GM10266 (cell line): ENCODE results near the gene RILPL1.

Experiments used
- DNase-seq: peaks from one replicate; pipeline ENCODE4 v3.0.0; 2012; ENCODE audit errors: extremely low spot score
- TF ChIP-seq, protein P1 (sequence below): IDR thresholded peaks from 2 replicates; pipeline ENCODE4 v1.5.1; 2012; ENCODE audit warnings: mild to moderate bottlenecking, low read depth; ENCODE audit not compliant: control insufficient read depth, insufficient read depth; ENCODE audit errors: missing control alignments

RILPL1 gene

DNA sequence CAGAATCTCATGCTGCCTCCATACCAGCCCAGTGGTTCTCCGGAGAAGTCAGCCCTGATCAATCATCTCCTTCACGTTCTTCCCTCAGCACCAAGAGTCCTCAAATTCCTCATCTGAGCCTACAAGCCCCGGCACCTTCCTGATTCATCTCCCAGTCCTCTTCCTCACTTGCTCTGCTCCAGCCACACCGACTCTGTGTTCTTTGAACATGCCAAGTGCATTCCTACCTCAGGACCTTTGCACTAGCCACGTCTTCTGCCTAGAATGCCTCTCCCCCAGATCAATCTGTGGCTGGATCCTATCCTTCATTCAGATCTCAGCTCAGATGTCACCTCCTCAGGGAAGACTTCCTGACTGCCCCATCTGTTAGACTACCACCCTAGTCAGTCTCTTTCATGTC lies 4.7 kb downstream of the RILPL1 start:
- no peak for DNase-seq
- TF ChIP-seq, protein P1, sequence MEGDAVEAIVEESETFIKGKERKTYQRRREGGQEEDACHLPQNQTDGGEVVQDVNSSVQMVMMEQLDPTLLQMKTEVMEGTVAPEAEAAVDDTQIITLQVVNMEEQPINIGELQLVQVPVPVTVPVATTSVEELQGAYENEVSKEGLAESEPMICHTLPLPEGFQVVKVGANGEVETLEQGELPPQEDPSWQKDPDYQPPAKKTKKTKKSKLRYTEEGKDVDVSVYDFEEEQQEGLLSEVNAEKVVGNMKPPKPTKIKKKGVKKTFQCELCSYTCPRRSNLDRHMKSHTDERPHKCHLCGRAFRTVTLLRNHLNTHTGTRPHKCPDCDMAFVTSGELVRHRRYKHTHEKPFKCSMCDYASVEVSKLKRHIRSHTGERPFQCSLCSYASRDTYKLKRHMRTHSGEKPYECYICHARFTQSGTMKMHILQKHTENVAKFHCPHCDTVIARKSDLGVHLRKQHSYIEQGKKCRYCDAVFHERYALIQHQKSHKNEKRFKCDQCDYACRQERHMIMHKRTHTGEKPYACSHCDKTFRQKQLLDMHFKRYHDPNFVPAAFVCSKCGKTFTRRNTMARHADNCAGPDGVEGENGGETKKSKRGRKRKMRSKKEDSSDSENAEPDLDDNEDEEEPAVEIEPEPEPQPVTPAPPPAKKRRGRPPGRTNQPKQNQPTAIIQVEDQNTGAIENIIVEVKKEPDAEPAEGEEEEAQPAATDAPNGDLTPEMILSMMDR = no peak

DNA sequence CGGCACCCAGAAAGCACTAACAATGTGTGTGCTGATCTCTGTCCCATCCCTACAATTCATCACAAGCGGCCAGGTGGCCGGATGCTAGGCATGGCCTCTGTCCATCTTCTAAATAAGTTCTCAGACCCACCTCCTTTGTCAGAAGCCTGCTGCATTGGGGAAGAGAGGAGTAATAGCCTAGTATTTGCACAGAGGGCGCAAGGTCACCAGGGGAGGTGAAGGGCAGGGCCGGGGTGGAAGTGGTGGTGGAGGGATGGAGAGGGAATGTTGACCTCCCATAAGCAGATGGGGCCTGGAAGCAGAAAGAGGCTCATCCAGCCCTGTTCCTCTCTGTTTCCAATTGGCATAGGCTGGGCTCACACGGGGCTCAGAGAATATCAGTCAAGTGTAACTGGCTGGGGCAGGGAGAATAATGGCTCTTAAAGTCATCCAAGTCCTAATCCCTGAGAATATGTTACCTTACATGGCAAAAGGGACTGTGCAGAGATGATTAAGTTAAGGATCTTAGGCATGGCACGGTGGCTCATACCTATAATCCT lies 6.9 kb downstream of the RILPL1 start:
- no peak for DNase-seq
- TF ChIP-seq, protein P1 = no peak

DNA sequence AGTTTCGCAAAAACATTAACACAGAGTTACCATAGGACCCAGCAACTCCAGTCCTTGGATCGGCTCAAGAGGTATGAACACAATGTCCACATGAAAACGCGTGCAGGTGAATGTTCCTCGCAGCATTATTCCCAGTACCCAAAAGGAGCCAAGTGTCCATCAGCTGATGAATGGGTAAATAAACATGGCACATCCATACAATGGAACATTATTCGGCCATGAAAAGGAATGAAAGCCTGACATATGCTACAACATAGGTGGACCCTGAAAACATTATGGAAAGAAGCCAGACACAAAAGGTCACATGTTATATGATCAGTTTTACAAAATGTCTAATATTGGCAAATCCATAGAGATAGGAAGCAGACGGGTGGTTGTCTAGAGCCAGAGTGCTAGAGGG lies 9.1 kb downstream of the RILPL1 start:
- TF ChIP-seq, protein P1 = no peak
- DNase-seq = no peak

DNA sequence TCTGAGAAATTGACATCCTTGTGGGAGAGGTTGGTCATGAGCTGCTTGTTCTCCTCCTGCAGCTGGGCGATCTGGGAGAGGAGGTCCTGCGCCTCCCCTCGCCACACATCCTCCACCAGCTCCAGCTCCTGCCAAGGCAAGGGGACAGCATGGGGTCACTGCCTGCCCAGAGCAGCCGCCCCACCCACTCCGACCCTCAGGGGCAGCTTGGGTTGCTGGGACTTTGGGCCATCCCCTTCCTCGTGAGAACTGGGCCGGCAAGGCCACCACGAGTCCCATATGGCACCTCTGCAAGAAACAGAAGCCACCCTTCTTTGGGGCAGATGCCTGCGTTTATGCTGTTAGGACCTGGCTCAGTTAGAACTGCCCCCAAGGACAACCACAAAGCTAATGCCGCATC lies 10.0 kb downstream of the RILPL1 start:
- no peak for DNase-seq
- TF ChIP-seq, protein P1 = no peak

DNA sequence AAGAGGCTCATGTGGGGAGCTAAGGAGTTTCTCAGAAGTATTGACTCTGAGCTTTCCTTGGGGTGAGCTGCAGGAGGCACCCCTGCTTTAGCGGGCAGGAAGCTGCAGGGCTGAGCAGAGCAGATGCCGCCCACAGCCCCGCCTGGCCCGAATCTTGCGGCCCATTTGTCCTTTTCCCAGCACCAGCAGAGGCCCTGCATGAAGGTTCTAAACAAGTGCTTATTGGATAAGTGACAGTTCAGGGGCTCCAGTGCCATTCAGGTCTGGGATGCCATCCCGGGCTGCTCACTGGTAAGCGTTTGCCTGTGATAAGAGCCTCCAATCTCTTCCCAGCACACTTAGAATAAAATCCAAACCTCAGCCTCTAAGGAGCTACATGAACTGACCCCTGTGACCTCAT lies 11.4 kb downstream of the RILPL1 start:
- no peak for DNase-seq
- TF ChIP-seq, protein P1 = no peak

DNA sequence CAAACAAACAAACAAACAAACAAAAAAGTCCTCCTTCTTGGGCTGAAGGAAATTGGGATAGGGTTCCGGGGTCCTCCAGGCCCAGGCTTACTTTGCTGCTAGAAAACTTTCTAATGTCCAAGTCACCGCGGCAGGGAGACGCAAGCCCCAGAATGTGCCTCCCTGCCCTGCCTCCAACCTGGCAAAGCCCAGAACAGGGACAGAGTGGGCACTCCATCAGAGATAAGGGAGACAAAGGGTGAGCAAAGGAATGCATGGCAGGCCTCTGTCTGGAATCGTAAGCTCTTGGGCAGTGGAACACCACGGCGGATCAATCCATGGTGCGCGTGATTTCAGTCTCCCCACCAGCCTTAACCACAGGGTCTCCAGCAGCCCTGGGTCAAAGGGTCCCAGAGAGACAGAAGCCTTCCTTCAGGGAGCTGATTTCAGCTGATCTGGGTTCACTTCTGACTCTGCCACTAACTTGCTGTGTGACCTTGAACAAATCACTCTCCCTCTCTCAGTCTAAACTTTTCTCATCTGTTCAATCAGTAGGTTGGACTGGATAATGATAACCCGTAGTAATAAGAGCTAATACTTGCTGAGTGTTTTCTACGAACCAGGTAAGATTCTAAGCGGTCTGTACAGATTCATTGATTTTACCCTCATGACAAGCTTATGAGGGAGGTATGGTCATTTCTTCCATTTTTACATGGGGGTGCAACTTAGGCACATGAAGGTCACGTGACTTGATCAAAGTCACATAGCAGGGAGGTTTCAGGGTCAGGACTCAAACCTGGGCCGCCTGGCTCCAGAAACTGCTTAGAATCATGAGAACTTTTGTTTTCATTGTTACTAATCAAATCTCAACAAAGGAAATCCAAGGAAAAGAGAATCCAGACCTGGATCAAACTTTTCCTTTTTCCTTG lies 12.7 kb downstream of the RILPL1 start:
- TF ChIP-seq, protein P1 = no peak
- DNase-seq = no peak
